ENCODE results near the gene PPFIA2.
A peak's percentile ranks its signal among the peaks of the same experiment; 100 is the strongest.
"Not testable (repeated sequence)": the region's sequence is repeated elsewhere in the genome, so short reads cannot be mapped to it uniquely, and the experiment has no call there.

PPFIA2 gene

DNA sequence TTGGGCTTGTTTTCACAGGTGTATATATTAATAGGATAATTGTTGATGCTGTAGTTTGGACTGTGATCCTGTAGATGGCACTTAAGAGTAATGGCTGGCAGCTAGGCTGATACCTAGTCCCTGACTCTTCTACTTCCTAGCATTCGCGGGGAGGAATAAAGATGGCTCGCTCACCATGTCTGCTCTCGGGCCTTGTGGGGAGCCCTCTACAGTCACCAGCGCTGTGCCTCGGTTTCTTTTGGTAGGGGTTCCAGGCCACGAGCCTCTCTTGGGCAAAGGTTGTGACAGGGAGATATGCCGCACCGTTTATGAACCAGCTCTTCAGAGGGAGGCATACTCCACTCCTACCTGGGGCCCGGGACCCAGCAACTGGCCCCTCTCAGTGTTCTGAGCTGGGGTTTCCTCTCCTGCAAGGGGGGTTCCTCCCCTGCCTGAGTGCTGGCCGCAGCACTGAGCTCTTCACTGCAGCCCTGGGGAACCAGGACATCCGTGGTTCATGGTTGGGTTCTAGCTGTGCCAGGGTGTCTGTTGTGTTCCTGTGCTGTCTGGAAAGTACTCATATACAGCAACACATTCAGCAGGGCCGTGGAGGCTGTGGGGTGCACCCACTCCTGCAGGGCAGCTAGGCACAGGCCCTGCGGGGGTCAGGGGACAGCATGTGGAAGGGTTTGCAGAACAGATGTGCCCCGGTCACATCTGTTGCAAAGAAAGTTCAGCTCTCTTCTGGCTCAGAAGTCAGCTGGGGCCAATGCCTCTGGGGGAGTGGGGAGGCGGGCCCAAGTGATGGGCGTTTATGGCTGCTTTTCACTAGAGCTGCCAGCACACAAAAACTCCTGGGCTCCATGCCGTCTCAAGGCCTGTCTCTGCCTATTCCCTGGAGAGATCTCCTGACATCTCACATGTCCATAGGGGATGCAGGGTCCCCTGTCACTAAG, 147.9 kb downstream of the PPFIA2 start:
- TF ChIP-seq, protein P1, sequence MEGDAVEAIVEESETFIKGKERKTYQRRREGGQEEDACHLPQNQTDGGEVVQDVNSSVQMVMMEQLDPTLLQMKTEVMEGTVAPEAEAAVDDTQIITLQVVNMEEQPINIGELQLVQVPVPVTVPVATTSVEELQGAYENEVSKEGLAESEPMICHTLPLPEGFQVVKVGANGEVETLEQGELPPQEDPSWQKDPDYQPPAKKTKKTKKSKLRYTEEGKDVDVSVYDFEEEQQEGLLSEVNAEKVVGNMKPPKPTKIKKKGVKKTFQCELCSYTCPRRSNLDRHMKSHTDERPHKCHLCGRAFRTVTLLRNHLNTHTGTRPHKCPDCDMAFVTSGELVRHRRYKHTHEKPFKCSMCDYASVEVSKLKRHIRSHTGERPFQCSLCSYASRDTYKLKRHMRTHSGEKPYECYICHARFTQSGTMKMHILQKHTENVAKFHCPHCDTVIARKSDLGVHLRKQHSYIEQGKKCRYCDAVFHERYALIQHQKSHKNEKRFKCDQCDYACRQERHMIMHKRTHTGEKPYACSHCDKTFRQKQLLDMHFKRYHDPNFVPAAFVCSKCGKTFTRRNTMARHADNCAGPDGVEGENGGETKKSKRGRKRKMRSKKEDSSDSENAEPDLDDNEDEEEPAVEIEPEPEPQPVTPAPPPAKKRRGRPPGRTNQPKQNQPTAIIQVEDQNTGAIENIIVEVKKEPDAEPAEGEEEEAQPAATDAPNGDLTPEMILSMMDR (IDR thresholded peaks at IDR 0.05; ENCODE audit: insufficient read depth, low read length, missing control alignments) = peak; percentile 12
- no peak overlapping the region for H3K4me3 ChIP-seq (ENCODE audit: low read depth, low read length)
- no peak for DNase-seq (ENCODE audit: low read depth, low spot score)
- CTCF ChIA-PET = interaction anchor here (1.0 to 2.3 kb wide), 3 partner anchors 17 to 97 kb away, joined by 3 to 9 read pairs (median 4); no protein-coding TSS in a partner anchor
- POLR2A ChIA-PET = no interaction called here

DNA sequence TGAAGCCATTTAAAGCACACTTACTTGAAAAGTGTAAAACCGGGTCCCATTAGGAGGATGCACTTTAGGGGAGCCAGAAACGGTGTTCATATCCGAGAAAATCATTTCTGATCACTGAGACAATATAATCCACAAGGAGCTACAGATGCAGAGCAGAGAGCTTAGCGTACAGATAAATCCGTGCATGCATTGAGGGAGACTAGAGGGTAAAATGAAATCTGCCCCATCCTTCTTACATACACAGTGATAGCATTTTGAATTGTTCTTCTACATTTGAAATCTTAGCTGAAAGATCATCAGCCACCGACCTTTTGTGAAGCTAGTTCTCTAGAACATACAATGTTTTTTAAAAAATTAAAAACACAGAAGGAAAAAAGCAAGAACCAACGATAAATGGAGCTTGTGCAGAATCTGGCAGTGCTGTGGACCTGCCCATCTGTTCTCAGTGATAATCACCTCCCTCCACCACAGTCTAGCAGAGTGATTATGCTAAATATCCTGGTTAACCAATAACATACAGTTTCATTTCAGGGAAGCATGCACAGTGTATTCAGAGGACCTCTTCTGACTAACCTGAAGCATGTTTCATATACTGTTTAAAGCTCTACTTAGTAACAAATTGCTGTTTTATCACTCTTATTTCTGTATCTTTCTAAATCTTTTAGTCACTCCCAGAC, 161.1 kb downstream of the PPFIA2 start:
- POLR2A ChIA-PET = no interaction called here
- no peak for DNase-seq (ENCODE audit: low read depth, low spot score)
- CTCF ChIA-PET = no interaction called here
- TF ChIP-seq, protein P1 (IDR thresholded peaks at IDR 0.05; ENCODE audit: insufficient read depth, low read length, missing control alignments) = no peak
- H3K4me3 ChIP-seq (ENCODE audit: low read depth, low read length) = no peak overlapping the region

DNA sequence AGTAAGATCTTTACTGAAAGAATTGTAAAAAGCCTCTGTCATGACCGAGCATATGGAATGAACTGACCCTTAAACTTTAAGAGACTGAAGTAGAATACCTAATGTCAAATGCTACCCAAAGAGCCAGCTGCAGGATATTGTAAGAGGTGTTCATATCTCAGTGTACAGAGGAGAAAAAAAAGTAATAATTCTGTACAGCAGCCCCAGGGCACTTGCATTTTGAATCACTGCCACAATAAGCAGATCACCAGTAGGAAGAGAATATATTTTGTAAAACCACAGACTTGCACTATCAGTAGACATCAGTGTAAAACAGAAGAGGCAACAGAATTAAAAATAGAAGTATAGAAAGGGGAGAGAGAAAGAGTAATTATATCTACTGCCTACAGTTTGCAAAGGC, 162.6 kb downstream of the PPFIA2 start:
- POLR2A ChIA-PET = no interaction called here

DNA sequence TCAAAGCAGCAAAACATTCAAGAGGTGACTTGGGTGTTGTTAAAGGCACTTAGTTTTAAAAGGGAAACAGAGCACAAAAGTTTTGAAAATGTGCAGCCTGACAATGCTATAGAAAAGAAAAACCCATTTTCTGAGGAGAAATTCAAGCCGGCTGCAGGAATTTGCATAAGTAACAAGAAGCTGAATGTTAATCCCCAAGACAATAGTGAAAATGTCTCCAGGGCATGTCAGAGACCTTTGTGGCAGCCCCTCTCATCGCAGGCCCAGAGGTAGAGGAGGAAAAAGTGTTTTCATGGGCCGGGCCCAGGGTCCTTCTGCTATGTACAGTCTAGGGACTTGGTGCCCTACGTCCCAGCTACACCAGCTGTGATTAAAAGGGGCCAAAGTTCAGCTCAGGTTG, 167.9 kb downstream of the PPFIA2 start:
- DNase-seq (ENCODE audit: low read depth, low spot score) = no peak
- POLR2A ChIA-PET = no interaction called here
- TF ChIP-seq, protein P1 (IDR thresholded peaks at IDR 0.05; ENCODE audit: insufficient read depth, low read length, missing control alignments) = no peak
- CTCF ChIA-PET = no interaction called here
- no peak overlapping the region for H3K4me3 ChIP-seq (ENCODE audit: low read depth, low read length)

More for the DNA sequence above, 162.6 kb downstream of the PPFIA2 start:
- no peak for DNase-seq (ENCODE audit: low read depth, low spot score)
- CTCF ChIA-PET = no interaction called here
- no peak overlapping the region for H3K4me3 ChIP-seq (ENCODE audit: low read depth, low read length)
- TF ChIP-seq, protein P1 (IDR thresholded peaks at IDR 0.05; ENCODE audit: insufficient read depth, low read length, missing control alignments) = no peak

DNA sequence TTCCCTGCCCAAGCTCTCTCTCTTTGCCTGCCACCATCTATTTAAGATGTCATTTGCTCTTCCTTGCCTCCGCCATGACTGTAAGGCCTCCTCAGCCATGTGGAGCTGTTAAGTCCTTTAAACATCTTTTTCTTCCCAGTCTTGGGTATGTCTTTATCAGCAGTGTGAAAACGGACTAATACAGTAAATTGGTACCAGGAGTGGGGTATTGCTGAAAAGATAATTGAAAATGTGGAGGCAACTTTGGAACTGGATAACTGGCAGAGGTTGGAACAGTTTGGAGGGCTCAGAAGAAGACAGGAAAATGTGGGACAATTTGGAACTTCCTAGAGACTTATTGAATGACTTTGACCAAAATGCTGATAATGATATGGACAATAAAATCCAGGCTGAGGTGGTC, 168.4 kb downstream of the PPFIA2 start:
- POLR2A ChIA-PET; H3K4me3 ChIP-seq (ENCODE audit: low read depth, low read length); CTCF ChIA-PET; DNase-seq (ENCODE audit: low read depth, low spot score): not testable (repeated sequence)

DNA sequence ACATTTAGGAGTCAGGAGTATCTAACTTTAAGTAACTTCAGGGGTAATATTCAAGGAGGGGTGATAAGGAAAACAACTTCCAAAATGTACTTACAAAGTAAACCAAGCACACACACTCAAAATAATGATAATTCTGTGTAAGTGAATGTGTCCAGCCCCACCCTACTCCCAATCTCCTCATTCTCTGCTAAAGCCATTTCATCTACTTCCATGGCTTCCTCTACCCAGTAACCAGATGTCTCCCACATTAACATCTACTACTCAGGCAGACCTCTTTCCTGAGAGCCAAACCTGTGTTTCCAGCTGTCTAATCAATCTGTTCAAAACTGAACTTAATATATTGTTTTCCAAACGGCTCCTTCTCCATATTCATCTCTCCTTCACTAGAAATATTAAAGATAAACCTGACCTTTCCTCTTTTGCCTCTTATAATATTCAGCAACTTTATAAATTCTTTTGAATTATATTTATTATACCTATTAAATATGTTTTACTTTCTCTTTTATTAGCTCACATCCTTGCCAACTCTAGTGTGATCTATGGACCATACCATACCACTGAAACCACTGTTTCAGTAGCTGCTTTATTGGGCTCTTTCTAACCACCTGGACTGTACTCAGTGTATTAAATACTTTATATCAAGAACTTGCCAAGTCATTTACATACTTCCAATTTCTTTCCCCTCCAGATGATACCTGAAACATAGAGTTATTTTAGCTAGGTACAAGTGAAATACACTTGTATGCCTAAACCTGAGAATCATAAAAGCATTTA, 170.7 kb downstream of the PPFIA2 start:
- no peak for DNase-seq (ENCODE audit: low read depth, low spot score)
- CTCF ChIA-PET = no interaction called here
- POLR2A ChIA-PET = no interaction called here
- TF ChIP-seq, protein P1 (IDR thresholded peaks at IDR 0.05; ENCODE audit: insufficient read depth, low read length, missing control alignments) = no peak
- H3K4me3 ChIP-seq (ENCODE audit: low read depth, low read length) = no peak overlapping the region
